C4-2B (cell line): ENCODE results near the gene APC2.
"Not testable (repeated sequence)": the region's sequence is repeated elsewhere in the genome, so short reads cannot be mapped to it uniquely, and the experiment has no call there.

ENCODE experiments used
- CTCF ChIP-seq: fragments of 450-650 bp; conservative IDR thresholded peaks from 2 replicates; pipeline ENCODE4 v1.5.1; 2017; ENCODE audit warnings: mild to moderate bottlenecking
- ZFX ChIP-seq: fragments of 450-650 bp; IDR thresholded peaks from 2 replicates; pipeline ENCODE4 v1.6.1; 2017

- TF ChIP-seq CTCF, ZFX: not testable (repeated sequence)
Measured at GRCh38 chr19:1420085-1420484, 29.8 kb upstream of the APC2 start.
